H1 (cell line): Measurements from ENCODE around the gene CRYBG1.

Experiments
- CTCF ChIP-seq, 3 experiments: IDR thresholded peaks; 1 replicate in 2 of 3; 2 replicates in 1 of 3; pipeline versions ENCODE4 v1.5.1 to v1.6.1; 2011; ENCODE audit warnings: low read length in 3 of 3, mild to moderate bottlenecking in 3 of 3, inconsistent platforms in 2 of 3, low read depth in 1 of 3, moderate library complexity in 1 of 3; ENCODE audit not compliant: insufficient read depth in 1 of 3; ENCODE audit errors: control extremely low read depth in 1 of 3
- EP300 ChIP-seq, 2 experiments: IDR thresholded peaks; 1 replicate in 1 of 2; 2 replicates in 1 of 2; pipeline ENCODE4 v1.6.1; 2011 to 2012; ENCODE audit warnings: low read depth in 2 of 2, low read length in 2 of 2, mild to moderate bottlenecking in 2 of 2, borderline replicate concordance in 1 of 2, inconsistent platforms in 1 of 2, moderate library complexity in 1 of 2
- GABPA ChIP-seq: IDR thresholded peaks from 2 replicates; pipeline ENCODE4 v1.6.1; 2011; ENCODE audit warnings: mild to moderate bottlenecking, low read length, moderate library complexity, borderline replicate concordance; ENCODE audit not compliant: insufficient read depth
- MAFK ChIP-seq: IDR thresholded peaks from 2 replicates; pipeline ENCODE4 v1.6.1; 2012; ENCODE audit warnings: low read depth, mild to moderate bottlenecking, improper control_type of control experiment, low read length
- POLR2A ChIP-seq, 2 experiments: IDR thresholded peaks; 1 replicate in 1 of 2; 2 replicates in 1 of 2; pipeline ENCODE4 v1.6.1; 2011; ENCODE audit warnings: low read depth in 2 of 2, low read length in 2 of 2, mild to moderate bottlenecking in 2 of 2; ENCODE audit errors: control extremely low read depth in 1 of 2
- RAD21 ChIP-seq, 2 experiments: IDR thresholded peaks in 1 of 2; conservative IDR thresholded peaks in 1 of 2; 2 replicates each; pipeline ENCODE4 v1.6.1; 2011; ENCODE audit warnings: low read depth in 2 of 2, low read length in 2 of 2, improper control_type of control experiment in 1 of 2, inconsistent platforms in 1 of 2, mild to moderate bottlenecking in 1 of 2, moderate library complexity in 1 of 2
- TCF12 ChIP-seq: IDR thresholded peaks from 2 replicates; pipeline ENCODE4 v1.6.1; 2011; ENCODE audit warnings: low read depth, mild to moderate bottlenecking, low read length
- ZNF274 ChIP-seq: IDR thresholded peaks from 2 replicates; pipeline ENCODE4 v1.7.0; 2012; ENCODE audit warnings: low read length, borderline replicate concordance; ENCODE audit errors: extremely low read depth

GRCh38 chr6:106359959-106360409 is 533 bp upstream of the CRYBG1 start:
- TF ChIP-seq CTCF (IDR thresholded peaks at IDR 0.05; ENCODE audit: control extremely low read depth in 1 of 3, insufficient read depth in 1 of 3, low read depth in 1 of 3, low read length in 3 of 3): no peak
- TF ChIP-seq RAD21 (IDR thresholded peaks at IDR 0.05 in 1 of 2, conservative IDR thresholded peaks at IDR 0.05 in 1 of 2; ENCODE audit: low read depth in 2 of 2, low read length in 2 of 2): no peak
- no peak for TF ChIP-seq MAFK
- no peak for TF ChIP-seq TCF12
- no peak for TF ChIP-seq GABPA
- no peak for TF ChIP-seq ZNF274
- no peak for TF ChIP-seq POLR2A (IDR thresholded peaks at IDR 0.05; ENCODE audit: control extremely low read depth in 1 of 2, low read depth in 2 of 2, low read length in 2 of 2)
- no peak for TF ChIP-seq EP300 (IDR thresholded peaks at IDR 0.05; ENCODE audit: borderline replicate concordance in 1 of 2, low read depth in 2 of 2, low read length in 2 of 2)
